H1 (cell line): ENCODE measurements around the gene HOXB6. TPM values are rescaled to one million over a fixed set of nuclear protein-coding genes. Genes with fewer than 3 reads are reported as not detected.

Source experiments
- CTCF ChIA-PET: fragments of 300-600 bp; sonication (Branson Sonifier 250); formaldehyde crosslinking; loops from one replicate; lab custom pipeline; 2021; ENCODE audit not compliant: partially characterized antibody; lab: Charles Lee
- POLR2A ChIA-PET: fragments of 300-600 bp; sonication (Branson Sonifier 250); formaldehyde crosslinking; loops from one replicate; lab custom pipeline; 2021; ENCODE audit warnings: inconsistent platforms; ENCODE audit not compliant: partially characterized antibody; lab: Charles Lee
- DNase-seq, 2 experiments: peaks; one replicate each; pipeline versions ENCODE4 v3.0.0 to v3.0.0-alpha.2; 2010 to 2022; ENCODE audit warnings: low spot score in 2 of 2, low read depth in 1 of 2, mixed read lengths in 1 of 2
- FAIRE-seq: peaks from 2 replicates; lab custom pipeline; 2011; peaks lifted over from hg19 to GRCh38; lab: Jason Lieb, UNC
- H2AFZ ChIP-seq: 2 replicates; pipeline ENCODE4 v1.8.1; 2012; ENCODE audit warnings: low read length, inconsistent platforms
- H2AK5ac ChIP-seq: 2 replicates; pipeline ENCODE4 v1.6.1; 2013; ENCODE audit warnings: low read depth, low read length
- H2BK120ac ChIP-seq: replicated peaks from 2 replicates; pipeline ENCODE3; 2013; ENCODE audit warnings: low read depth, low read length, inconsistent platforms
- H2BK12ac ChIP-seq: 2 replicates; pipeline ENCODE4 v1.6.1; 2013; ENCODE audit warnings: low read depth, low read length
- H2BK15ac ChIP-seq: 2 replicates; pipeline ENCODE4 v1.6.1; 2013; ENCODE audit warnings: low read length
- H2BK20ac ChIP-seq: 2 replicates; pipeline ENCODE4 v1.6.1; 2013; ENCODE audit warnings: low read length
- H2BK5ac ChIP-seq: 2 replicates; pipeline ENCODE4 v1.6.1; 2013; ENCODE audit warnings: low read depth, low read length
- H3K14ac ChIP-seq: 2 replicates; pipeline ENCODE4 v1.6.1; 2013; ENCODE audit warnings: inconsistent platforms; ENCODE audit not compliant: insufficient read length
- H3K18ac ChIP-seq: 2 replicates; pipeline ENCODE4 v1.6.1; 2013; ENCODE audit warnings: low read length; ENCODE audit errors: extremely low read depth
- H3K23ac ChIP-seq: 2 replicates; pipeline ENCODE4 v1.6.1; 2013; ENCODE audit warnings: inconsistent platforms; ENCODE audit not compliant: insufficient read length
- H3K23me2 ChIP-seq: 2 replicates; pipeline ENCODE4 v1.6.1; 2013; ENCODE audit warnings: low read depth, low read length
- H3K27ac ChIP-seq: 2 replicates; pipeline ENCODE4 v1.6.1; 2011; ENCODE audit warnings: low read depth, low read length, inconsistent platforms
- H3K27me3 ChIP-seq, 4 experiments: replicated peaks in 1 of 4; 1 replicate in 1 of 4; 2 replicates in 3 of 4; pipeline versions ENCODE4 v1.6.1 to v1.8.1; 2011 to 2013; ENCODE audit warnings: low read length in 3 of 4, mild to moderate bottlenecking in 3 of 4, inconsistent platforms in 2 of 4, mixed read lengths in 2 of 4, moderate library complexity in 1 of 4; ENCODE audit not compliant: control insufficient read depth in 3 of 4, insufficient read depth in 3 of 4; ENCODE audit errors: extremely low read depth in 1 of 4
- H3K36me3 ChIP-seq, 4 experiments: 2 replicates each; pipeline versions ENCODE4 v1.6.1 to v1.8.1; 2011 to 2013; ENCODE audit warnings: mild to moderate bottlenecking in 4 of 4, low read length in 3 of 4, moderate library complexity in 2 of 4, control low read depth in 1 of 4, inconsistent platforms in 1 of 4; ENCODE audit not compliant: insufficient read depth in 4 of 4, control insufficient read depth in 2 of 4
- H3K4ac ChIP-seq: replicated peaks from 2 replicates; pipeline ENCODE3; 2013; ENCODE audit warnings: low read length, low read depth, mixed read lengths, inconsistent platforms; ENCODE audit not compliant: insufficient read length
- H3K4me1 ChIP-seq, 4 experiments: replicated peaks in 1 of 4; 1 replicate in 1 of 4; 2 replicates in 3 of 4; pipeline versions ENCODE4 v1.6.1 to v1.8.1; 2011 to 2013; ENCODE audit warnings: low read length in 3 of 4, inconsistent platforms in 2 of 4, mixed read lengths in 1 of 4; ENCODE audit not compliant: insufficient read depth in 4 of 4, control insufficient read depth in 3 of 4
- H3K4me2 ChIP-seq, 2 experiments: 2 replicates each; pipeline versions ENCODE4 v1.6.1 to v1.8.1; 2011 to 2013; ENCODE audit warnings: low read depth in 2 of 2, low read length in 2 of 2, control low read depth in 1 of 2, inconsistent platforms in 1 of 2, mild to moderate bottlenecking in 1 of 2; ENCODE audit not compliant: insufficient read depth in 1 of 2
- H3K4me3 ChIP-seq, 4 experiments: fragments of 200-600, 300-600 bp in 1 of 4; sonication (generic), shearing (Covaris generic), sonication (Bioruptor Twin) in 1 of 4; 2 replicates each; pipeline versions ENCODE4 v1.5.1 to v1.8.1; 2011 to 2016; ENCODE audit warnings: low read length in 4 of 4, low read depth in 3 of 4, control low read depth in 2 of 4, inconsistent platforms in 2 of 4, mild to moderate bottlenecking in 2 of 4, mixed read lengths in 1 of 4, moderate library complexity in 1 of 4; ENCODE audit not compliant: insufficient read depth in 2 of 4; ENCODE audit errors: extremely low read depth in 1 of 4
- H3K56ac ChIP-seq: replicated peaks from 2 replicates; pipeline ENCODE3; 2013; ENCODE audit warnings: low read depth, mild to moderate bottlenecking, mixed read lengths, low read length, inconsistent platforms; ENCODE audit not compliant: insufficient read length
- H3K79me1 ChIP-seq: 2 replicates; pipeline ENCODE4 v1.6.1; 2013; ENCODE audit warnings: low read depth, low read length, control low read depth
- H3K79me2 ChIP-seq, 2 experiments: 2 replicates each; pipeline versions ENCODE4 v1.6.1 to v1.8.1; 2012 to 2013; ENCODE audit warnings: low read length in 2 of 2, mild to moderate bottlenecking in 2 of 2, inconsistent platforms in 1 of 2; ENCODE audit not compliant: insufficient read depth in 2 of 2, control insufficient read depth in 1 of 2
- H3K9ac ChIP-seq, 4 experiments: replicated peaks in 1 of 4; 1 replicate in 1 of 4; 2 replicates in 3 of 4; pipeline versions ENCODE4 v1.6.1 to v1.8.1; 2011 to 2013; ENCODE audit warnings: low read depth in 3 of 4, low read length in 3 of 4, control low read depth in 2 of 4, mild to moderate bottlenecking in 2 of 4, moderate library complexity in 2 of 4, inconsistent platforms in 1 of 4; ENCODE audit errors: extremely low read depth in 1 of 4
- H3K9me3 ChIP-seq, 2 experiments: 2 replicates each; pipeline versions ENCODE4 v1.6.1 to v1.8.1; 2012 to 2013; ENCODE audit warnings: mild to moderate bottlenecking in 2 of 2, moderate library complexity in 2 of 2, control low read depth in 1 of 2, inconsistent platforms in 1 of 2, low read depth in 1 of 2, low read length in 1 of 2, mixed read lengths in 1 of 2; ENCODE audit not compliant: insufficient read depth in 2 of 2
- H4K20me1 ChIP-seq, 2 experiments: replicated peaks in 1 of 2; 2 replicates each; pipeline versions ENCODE3 to v1.8.1; 2011 to 2013; ENCODE audit warnings: inconsistent platforms in 2 of 2, low read length in 2 of 2, mild to moderate bottlenecking in 1 of 2; ENCODE audit not compliant: insufficient read depth in 2 of 2, control insufficient read depth in 1 of 2
- H4K5ac ChIP-seq: 2 replicates; pipeline ENCODE4 v1.6.1; 2013; ENCODE audit warnings: low read length, low read depth, mixed read lengths, inconsistent platforms; ENCODE audit not compliant: insufficient read length
- H4K8ac ChIP-seq: 2 replicates; pipeline ENCODE4 v1.8.0; 2013; ENCODE audit warnings: mild to moderate bottlenecking, moderate library complexity, low read length, inconsistent platforms; ENCODE audit not compliant: insufficient read depth; ENCODE audit errors: extremely low read depth
- H4K91ac ChIP-seq: replicated peaks from 2 replicates; pipeline ENCODE3; 2013; ENCODE audit warnings: low read length, mixed read lengths, inconsistent platforms; ENCODE audit not compliant: insufficient read length
- EZH2 ChIP-seq: fragments of 200-600 bp; sonication (generic); IDR thresholded peaks from 2 replicates; pipeline ENCODE4 v1.7.1; 2012; ENCODE audit warnings: low read depth, mild to moderate bottlenecking, moderate library complexity, low read length, inconsistent platforms; ENCODE audit not compliant: severe bottlenecking
- GTF2F1 ChIP-seq: IDR thresholded peaks from 2 replicates; pipeline ENCODE4 v1.6.1; 2012; ENCODE audit warnings: low read depth, low read length, improper control_type of control experiment, borderline replicate concordance
- POU5F1 ChIP-seq: IDR thresholded peaks from 2 replicates; pipeline ENCODE4 v1.6.1; 2011; ENCODE audit warnings: low read depth, mild to moderate bottlenecking, low read length, moderate library complexity
- RFX5 ChIP-seq: IDR thresholded peaks from 2 replicates; pipeline ENCODE4 v1.6.1; 2011; ENCODE audit warnings: low read depth, low read length, improper control_type of control experiment, borderline replicate concordance
- RXRA ChIP-seq: IDR thresholded peaks from 2 replicates; pipeline ENCODE4 v1.6.1; 2011; ENCODE audit warnings: low read depth, mild to moderate bottlenecking, low read length, moderate library complexity; ENCODE audit not compliant: insufficient read depth
- SP1 ChIP-seq: IDR thresholded peaks from 2 replicates; pipeline ENCODE4 v1.6.1; 2011; ENCODE audit warnings: low read depth, low read length
- TAF1 ChIP-seq: IDR thresholded peaks from 2 replicates; pipeline ENCODE4 v1.6.1; 2011; ENCODE audit warnings: mild to moderate bottlenecking, low read depth, low read length
- TBP ChIP-seq: IDR thresholded peaks from 2 replicates; pipeline ENCODE4 v1.6.1; 2011; ENCODE audit warnings: low read depth, low read length, improper control_type of control experiment
- WGBS, 2 experiments: shearing (Covaris generic) in 1 of 2; methylation state at CpG; one replicate each; pipeline versions ENCODE4 v1.1.6 to v1.1.7; 2013 to 2015; ENCODE audit warnings: low lambda C conversion rate in 2 of 2, mixed read lengths in 2 of 2, inconsistent platforms in 1 of 2, low coverage in 1 of 2, missing lambda C conversion rate in 1 of 2; ENCODE audit not compliant: insufficient replicate concordance in 2 of 2, insufficient coverage in 1 of 2, insufficient read length in 1 of 2; ENCODE audit errors: extremely low coverage in 1 of 2, missing lambda C conversion rate in 1 of 2; 5-methylcytosine and 5-hydroxymethylcytosine counted together
- polyA plus RNA-seq, 7 experiments: library from polyadenylated mRNA; depleted of rRNA in 3 of 7; stranded (reverse) in 5 of 7; unstranded in 2 of 7; fragments of >200 nt in 5 of 7; fragments of 200-250 nt in 2 of 7; gene quantifications; 1 replicate in 5 of 7; 2 replicates in 1 of 7; 4 replicates in 1 of 7; pipeline versions ENCODE4 v1.2.1 to v1.2.3, GENCODE V29; 2011 to 2013; ENCODE audit warnings: missing spikeins in 2 of 7, mixed read lengths in 2 of 7
- total RNA-seq: library from RNA; stranded (reverse); fragmentation: NEBNext Ultra II Directional; extraction: Animal tissue kit (Norgen Biotek cat#: 25700); gene quantifications from 2 replicates; pipeline ENCODE4 v1.2.1, GENCODE V29; 2021

The HOXB6 gene
- total and polyA plus RNA-seq, 2 of the 8 experiments (the other 6 are each of a cell fraction or from before 2014, with no cell fraction given): not detected

DNA sequence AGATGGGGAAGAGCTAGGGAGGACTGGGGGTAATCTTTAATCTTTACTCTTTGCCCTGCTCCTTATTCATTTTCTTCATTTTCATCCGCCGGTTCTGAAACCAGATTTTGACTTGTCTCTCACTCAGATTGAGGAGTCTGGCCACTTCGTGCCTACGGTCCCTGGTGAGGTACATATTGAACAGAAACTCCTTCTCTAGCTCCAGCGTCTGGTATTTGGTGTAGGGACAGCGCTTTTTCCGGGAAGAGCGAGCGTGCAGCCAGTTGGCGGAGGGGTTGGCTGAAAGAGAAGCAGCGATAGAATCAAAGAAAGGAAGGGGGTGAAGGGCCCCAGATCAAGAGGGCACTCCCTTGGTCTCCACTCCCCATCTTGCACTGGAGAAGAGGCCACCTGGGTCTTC, 18.1 kb upstream of the HOXB6 start:
- no peak overlapping the region for H4K5ac ChIP-seq
- no peak overlapping the region for H3K9ac ChIP-seq
- no peaks in the 10 kb centered on the region; the same call in 1 of the 2 replicates for H3K23me2 ChIP-seq
- H3K79me2 ChIP-seq: no peaks in the 10 kb centered on the region
- peaks cover 30 to 42% of the 10 kb centered on the region in 2 experiments for H4K20me1 ChIP-seq
- peak overlapping the region; percentile 67; the same call in 1 of the 2 replicates for H2AK5ac ChIP-seq
- no peak overlapping the region for H2BK15ac ChIP-seq
- H4K91ac ChIP-seq: no peak overlapping the region
- DNase-seq (no peak), FAIRE-seq (no peak)
- H3K4ac ChIP-seq: no peak overlapping the region
- no peak overlapping the region for H3K27ac ChIP-seq
- H3K9me3 ChIP-seq: no peaks in the 10 kb centered on the region
- TF ChIP-seq EZH2: peak; percentile 69
- TF ChIP-seq GTF2F1: no peak
- no peak for TF ChIP-seq RFX5
- TF ChIP-seq POU5F1: no peak
- TF ChIP-seq RXRA: no peak
- no peak for TF ChIP-seq SP1
- no peak for TF ChIP-seq TBP
- TF ChIP-seq TAF1: no peak
- no peak overlapping the region for H3K14ac ChIP-seq
- no peaks in the 10 kb centered on the region for H3K79me1 ChIP-seq
- H3K4me3 ChIP-seq: no peak overlapping the region
- H2AFZ ChIP-seq: no peak overlapping the region
- H2BK12ac ChIP-seq: peak overlapping the region; percentile 22; the same call in 1 of the 2 replicates
- peaks cover 0 to 12% (median 7%) of the 10 kb centered on the region in 4 experiments; a peak in 6 of 7 replicates for H3K4me1 ChIP-seq
- no peak overlapping the region for H3K18ac ChIP-seq
- ChIA-PET CTCF (interaction anchor here (0.7 to 4.4 kb wide), 15 partner anchors 9 to 597 kb away, joined by 3 to 21 read pairs (median 4); partner anchors contain the start of gene HOXB5), POLR2A (interaction anchor here (0.9 to 1.9 kb wide), 2 partner anchors 9 to 35 kb away, joined by 3 to 4 read pairs; no protein-coding TSS in a partner anchor)
- H3K23ac ChIP-seq: no peak overlapping the region
- no peak overlapping the region for H3K4me2 ChIP-seq
- 19% methylated on average over 11 of the region's 11 CpGs; no CpG with 5 or more reads in 1 of the 2 experiments for whole genome bisulfite sequencing, 2 experiments
- no peak overlapping the region for H2BK20ac ChIP-seq
- peaks cover 98 to 100% (median 99%) of the 10 kb centered on the region in 4 experiments for H3K27me3 ChIP-seq
- H2BK5ac ChIP-seq: no peak overlapping the region
- no peak overlapping the region for H4K8ac ChIP-seq
- no peak overlapping the region for H3K56ac ChIP-seq
- peaks cover 0 to 13% (median 0%) of the 10 kb centered on the region in 4 experiments; a peak in 1 of 8 replicates for H3K36me3 ChIP-seq
- no peak overlapping the region for H2BK120ac ChIP-seq
